A673 (cell line): ENCODE results near the gene RNF13.
"Not testable (repeated sequence)": the region's sequence is repeated elsewhere in the genome, so short reads cannot be mapped to it uniquely, and the experiment has no call there.

ENCODE experiments used
- EZH2 ChIP-seq: fragments of 200-600 bp; sonication (generic); IDR thresholded peaks from 2 replicates; pipeline ENCODE4 v1.6.1; 2017; ENCODE audit warnings: borderline replicate concordance, low read depth, mild to moderate bottlenecking, mixed read lengths, antibody characterized with exemption, low read length; ENCODE audit not compliant: poor library complexity, severe bottlenecking
- TF ChIP-seq, protein P1 (sequence below): fragments of 300-800, 200-600 bp; sonication (generic); conservative IDR thresholded peaks from 2 replicates; pipeline ENCODE4 v1.5.1; 2017; ENCODE audit warnings: low read depth, mild to moderate bottlenecking, antibody characterized with exemption, low read length, moderate library complexity, mixed read lengths

DNA sequence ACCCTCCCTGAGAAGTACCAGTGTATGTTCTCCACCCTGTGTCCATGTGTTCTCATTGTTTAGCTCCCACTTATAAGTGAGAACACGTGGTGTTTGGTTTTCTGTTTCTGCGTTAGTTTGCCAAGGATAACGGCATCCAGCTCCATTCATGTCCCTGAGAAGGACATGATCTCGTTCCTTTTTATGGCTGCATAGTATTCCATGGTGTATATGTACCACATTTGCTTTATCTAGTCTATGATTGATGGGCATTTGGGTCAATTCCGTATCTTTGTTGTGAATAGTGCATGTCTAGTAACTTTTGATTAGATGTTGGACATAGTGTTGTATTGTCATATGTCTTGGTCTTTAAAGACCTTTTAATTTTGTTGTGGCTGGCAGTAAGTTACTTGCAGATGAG is 70.8 kb downstream of the RNF13 start:
- TF ChIP-seq EZH2 = not testable (repeated sequence)
- TF ChIP-seq, protein P1, sequence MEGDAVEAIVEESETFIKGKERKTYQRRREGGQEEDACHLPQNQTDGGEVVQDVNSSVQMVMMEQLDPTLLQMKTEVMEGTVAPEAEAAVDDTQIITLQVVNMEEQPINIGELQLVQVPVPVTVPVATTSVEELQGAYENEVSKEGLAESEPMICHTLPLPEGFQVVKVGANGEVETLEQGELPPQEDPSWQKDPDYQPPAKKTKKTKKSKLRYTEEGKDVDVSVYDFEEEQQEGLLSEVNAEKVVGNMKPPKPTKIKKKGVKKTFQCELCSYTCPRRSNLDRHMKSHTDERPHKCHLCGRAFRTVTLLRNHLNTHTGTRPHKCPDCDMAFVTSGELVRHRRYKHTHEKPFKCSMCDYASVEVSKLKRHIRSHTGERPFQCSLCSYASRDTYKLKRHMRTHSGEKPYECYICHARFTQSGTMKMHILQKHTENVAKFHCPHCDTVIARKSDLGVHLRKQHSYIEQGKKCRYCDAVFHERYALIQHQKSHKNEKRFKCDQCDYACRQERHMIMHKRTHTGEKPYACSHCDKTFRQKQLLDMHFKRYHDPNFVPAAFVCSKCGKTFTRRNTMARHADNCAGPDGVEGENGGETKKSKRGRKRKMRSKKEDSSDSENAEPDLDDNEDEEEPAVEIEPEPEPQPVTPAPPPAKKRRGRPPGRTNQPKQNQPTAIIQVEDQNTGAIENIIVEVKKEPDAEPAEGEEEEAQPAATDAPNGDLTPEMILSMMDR = not testable (repeated sequence)
